H1 (cell line): Measurements from ENCODE around the gene WDFY4. TPM values are rescaled to one million over a fixed set of nuclear protein-coding genes. Genes with fewer than 3 reads are reported as not detected.

ENCODE experiments used
- SIRT6 ChIP-seq: IDR thresholded peaks from one replicate; pipeline ENCODE4 v1.7.1; 2012; ENCODE audit warnings: low read length, inconsistent platforms
- polyA plus RNA-seq, 7 experiments: library from polyadenylated mRNA; depleted of rRNA in 3 of 7; stranded (reverse) in 5 of 7; unstranded in 2 of 7; fragments of >200 nt in 5 of 7; fragments of 200-250 nt in 2 of 7; gene quantifications; 1 replicate in 5 of 7; 2 replicates in 1 of 7; 4 replicates in 1 of 7; pipeline versions ENCODE4 v1.2.1 to v1.2.3, GENCODE V29; 2011 to 2013; ENCODE audit warnings: missing spikeins in 2 of 7, mixed read lengths in 2 of 7
- total RNA-seq: library from RNA; stranded (reverse); fragmentation: NEBNext Ultra II Directional; extraction: Animal tissue kit (Norgen Biotek cat#: 25700); gene quantifications from 2 replicates; pipeline ENCODE4 v1.2.1, GENCODE V29; 2021
- TF ChIP-seq, protein P1 (sequence below), 3 experiments: IDR thresholded peaks; 1 replicate in 2 of 3; 2 replicates in 1 of 3; pipeline versions ENCODE4 v1.5.1 to v1.6.1; 2011; ENCODE audit warnings: low read length in 3 of 3, mild to moderate bottlenecking in 3 of 3, inconsistent platforms in 2 of 3, low read depth in 1 of 3, moderate library complexity in 1 of 3; ENCODE audit not compliant: insufficient read depth in 1 of 3; ENCODE audit errors: control extremely low read depth in 1 of 3

The WDFY4 gene
- total and polyA plus RNA-seq, 2 of the 8 experiments (the other 6 are each of a cell fraction or from before 2014, with no cell fraction given) = not detected

DNA sequence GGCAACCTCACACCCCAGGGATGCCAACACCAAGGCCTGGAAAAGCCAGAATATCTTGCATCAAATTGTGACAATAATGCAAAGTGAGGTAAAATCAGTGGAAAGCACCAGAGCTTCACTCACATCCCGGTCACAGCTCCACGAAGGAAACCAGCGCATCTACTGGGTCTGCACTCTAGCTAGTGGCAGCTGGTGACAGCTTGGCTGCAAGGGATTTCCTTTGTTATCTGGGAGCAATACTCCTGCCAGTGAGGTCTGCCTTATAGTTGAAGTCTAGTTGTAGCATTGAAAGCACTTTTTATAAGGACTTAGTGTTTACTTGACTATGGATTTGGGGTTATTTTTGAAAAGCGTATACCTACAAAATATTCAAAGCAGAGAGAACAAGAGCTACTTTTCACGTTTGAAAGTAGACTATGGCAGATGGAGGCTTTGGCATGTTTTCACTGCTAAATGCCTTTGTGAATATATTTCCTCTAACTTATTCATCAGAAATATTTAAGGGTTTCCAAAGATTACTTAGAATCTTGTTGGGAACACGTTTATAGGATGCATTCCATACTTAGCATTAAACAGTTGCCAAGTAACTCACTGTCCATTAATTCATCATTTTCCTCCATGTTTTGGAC, 26.1 kb downstream of the WDFY4 start (continued):
- TF ChIP-seq, protein P1, sequence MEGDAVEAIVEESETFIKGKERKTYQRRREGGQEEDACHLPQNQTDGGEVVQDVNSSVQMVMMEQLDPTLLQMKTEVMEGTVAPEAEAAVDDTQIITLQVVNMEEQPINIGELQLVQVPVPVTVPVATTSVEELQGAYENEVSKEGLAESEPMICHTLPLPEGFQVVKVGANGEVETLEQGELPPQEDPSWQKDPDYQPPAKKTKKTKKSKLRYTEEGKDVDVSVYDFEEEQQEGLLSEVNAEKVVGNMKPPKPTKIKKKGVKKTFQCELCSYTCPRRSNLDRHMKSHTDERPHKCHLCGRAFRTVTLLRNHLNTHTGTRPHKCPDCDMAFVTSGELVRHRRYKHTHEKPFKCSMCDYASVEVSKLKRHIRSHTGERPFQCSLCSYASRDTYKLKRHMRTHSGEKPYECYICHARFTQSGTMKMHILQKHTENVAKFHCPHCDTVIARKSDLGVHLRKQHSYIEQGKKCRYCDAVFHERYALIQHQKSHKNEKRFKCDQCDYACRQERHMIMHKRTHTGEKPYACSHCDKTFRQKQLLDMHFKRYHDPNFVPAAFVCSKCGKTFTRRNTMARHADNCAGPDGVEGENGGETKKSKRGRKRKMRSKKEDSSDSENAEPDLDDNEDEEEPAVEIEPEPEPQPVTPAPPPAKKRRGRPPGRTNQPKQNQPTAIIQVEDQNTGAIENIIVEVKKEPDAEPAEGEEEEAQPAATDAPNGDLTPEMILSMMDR (IDR thresholded peaks at IDR 0.05; ENCODE audit: control extremely low read depth in 1 of 3, insufficient read depth in 1 of 3, low read depth in 1 of 3, low read length in 3 of 3) = no peak
- TF ChIP-seq SIRT6 = no peak
